NCI-H446 (cell line): ENCODE data around the gene HELLS.
A peak's percentile ranks its signal among the peaks of the same experiment; 100 is the strongest.
"Not testable (repeated sequence)": the region's sequence is repeated elsewhere in the genome, so short reads cannot be mapped to it uniquely, and the experiment has no call there.

ENCODE experiments used
- DNase-seq, 2 experiments: peaks; one replicate each; lab custom pipeline; 2025; lab: John Stamatoyannopoulos, UW

The HELLS gene

GRCh38 chr10:94608559-94608958, 63.0 kb downstream of the HELLS start:
- DNase-seq = no peak

- DNase-seq = no peak
Observed at GRCh38 chr10:94614558-94614957, 69.0 kb downstream of the HELLS start.

GRCh38 chr10:94617389-94617944, 71.9 kb downstream of the HELLS start:
- no peak for DNase-seq

GRCh38 chr10:94622666-94623205, 77.1 kb downstream of the HELLS start:
- no peak for DNase-seq

- no peak for DNase-seq
Observed at GRCh38 chr10:94623572-94623971, 78.0 kb downstream of the HELLS start.

- DNase-seq = no peak
Observed at GRCh38 chr10:94626476-94626875, 80.9 kb downstream of the HELLS start.

GRCh38 chr10:94627511-94627910, 81.9 kb downstream of the HELLS start:
- no peak for DNase-seq

- peak; percentile 7 to 34 for DNase-seq
Observed at GRCh38 chr10:94630017-94630688, 84.6 kb downstream of the HELLS start.

GRCh38 chr10:94631077-94631875, 85.7 kb downstream of the HELLS start:
- DNase-seq = no peak

- no peak for DNase-seq
Observed at GRCh38 chr10:94632954-94633353, 87.4 kb downstream of the HELLS start.

- DNase-seq = not testable (repeated sequence)
Observed at GRCh38 chr10:94638097-94638496, 92.5 kb downstream of the HELLS start.

GRCh38 chr10:94639902-94640301, 94.3 kb downstream of the HELLS start:
- DNase-seq = no peak

GRCh38 chr10:94640562-94640961, 95.0 kb downstream of the HELLS start:
- no peak for DNase-seq

- DNase-seq = no peak
Observed at GRCh38 chr10:94641480-94641879, 95.9 kb downstream of the HELLS start.

GRCh38 chr10:94644352-94644751, 98.8 kb downstream of the HELLS start:
- no peak for DNase-seq

GRCh38 chr10:94645285-94645684, 99.7 kb downstream of the HELLS start:
- no peak for DNase-seq
